Thyroid gland (tissue), 4 donors: ENCODE measurements around the gene TRABD2B.

Experiments used
- CTCF ChIP-seq, 6 experiments: fragments of 200-600 bp in 3 of 6; fragments of 450-650 bp in 3 of 6; sonication (generic) in 3 of 6; IDR thresholded peaks; one replicate each; pipeline ENCODE4 v1.5.1; 2016 to 2019; ENCODE audit warnings: antibody characterized with exemption in 6 of 6, mild to moderate bottlenecking in 2 of 6, inconsistent platforms in 1 of 6, moderate library complexity in 1 of 6
- POLR2A ChIP-seq, 2 donors: fragments of 450-650 bp; IDR thresholded peaks; one replicate each; pipeline ENCODE4 v1.6.1; 2017; ENCODE audit warnings: antibody characterized with exemption in 2 of 2, mild to moderate bottlenecking in 2 of 2, moderate library complexity in 1 of 2

GRCh38 chr1:47841356-47841755 lies 155.8 kb downstream of the TRABD2B start:
- TF ChIP-seq POLR2A (IDR thresholded peaks at IDR 0.05) (no peak), CTCF (IDR thresholded peaks at IDR 0.05) (no peak)
